Thoracic aorta (tissue), 2 donors: ENCODE measurements around the gene LSM7. TPM values are rescaled to one million over a fixed set of nuclear protein-coding genes. Genes with fewer than 3 reads are reported as not detected.

Experiments
- ATAC-seq: fragments of 150-250 bp; one replicate; pipeline ENCODE4 v1.8.0; 2017; ENCODE audit warnings: low read depth; ENCODE audit not compliant: insufficient number of reproducible peaks, low FRiP score
- DNase-seq: peaks from one replicate; pipeline ENCODE4 v3.0.0-alpha.2; 2020; ENCODE audit warnings: low spot score
- H3K27ac ChIP-seq, 2 donors: fragments of 200-600 bp; sonication (generic); 1 replicate in 1 of 2; 2 replicates in 1 of 2; pipeline ENCODE4 v1.5.1; 2016; ENCODE audit warnings: mild to moderate bottlenecking in 2 of 2, moderate library complexity in 2 of 2
- H3K27me3 ChIP-seq: fragments of 200-600 bp; sonication (generic); replicated peaks from 2 replicates; pipeline ENCODE4 v1.6.0; 2016; ENCODE audit warnings: mild to moderate bottlenecking; ENCODE audit not compliant: insufficient read depth
- H3K36me3 ChIP-seq: fragments of 200-600 bp; sonication (generic); one replicate; pipeline ENCODE4 v1.5.1; 2016
- H3K4me1 ChIP-seq, 2 donors: fragments of 200-600 bp; sonication (generic); 1 replicate in 1 of 2; 2 replicates in 1 of 2; pipeline versions ENCODE4 v1.5.1 to v1.6.0; 2016; ENCODE audit warnings: low read depth in 2 of 2, mild to moderate bottlenecking in 1 of 2; ENCODE audit not compliant: control insufficient read depth in 1 of 2
- H3K4me3 ChIP-seq: fragments of 200-600 bp; sonication (generic); 2 replicates; pipeline ENCODE4 v1.5.1; 2016; ENCODE audit warnings: mild to moderate bottlenecking
- H3K9me3 ChIP-seq: fragments of 200-600 bp; sonication (generic); 2 replicates; pipeline ENCODE4 v1.5.1; 2016
- total RNA-seq, 2 donors: library from RNA; depleted of rRNA; stranded (reverse); fragments of >200 nt; gene quantifications; one replicate each; pipeline versions ENCODE4 v1.1.0 to v1.2.3, GENCODE V29; 2016
- TF ChIP-seq, protein P1 (sequence below): fragments of 200-600 bp; sonication (generic); IDR thresholded peaks from one replicate; pipeline ENCODE4 v1.5.1; 2019; ENCODE audit warnings: antibody characterized with exemption

LSM7 gene
- total RNA-seq, 2 donors from 2014 or later, result 35.5 to 38.8 TPM

DNA sequence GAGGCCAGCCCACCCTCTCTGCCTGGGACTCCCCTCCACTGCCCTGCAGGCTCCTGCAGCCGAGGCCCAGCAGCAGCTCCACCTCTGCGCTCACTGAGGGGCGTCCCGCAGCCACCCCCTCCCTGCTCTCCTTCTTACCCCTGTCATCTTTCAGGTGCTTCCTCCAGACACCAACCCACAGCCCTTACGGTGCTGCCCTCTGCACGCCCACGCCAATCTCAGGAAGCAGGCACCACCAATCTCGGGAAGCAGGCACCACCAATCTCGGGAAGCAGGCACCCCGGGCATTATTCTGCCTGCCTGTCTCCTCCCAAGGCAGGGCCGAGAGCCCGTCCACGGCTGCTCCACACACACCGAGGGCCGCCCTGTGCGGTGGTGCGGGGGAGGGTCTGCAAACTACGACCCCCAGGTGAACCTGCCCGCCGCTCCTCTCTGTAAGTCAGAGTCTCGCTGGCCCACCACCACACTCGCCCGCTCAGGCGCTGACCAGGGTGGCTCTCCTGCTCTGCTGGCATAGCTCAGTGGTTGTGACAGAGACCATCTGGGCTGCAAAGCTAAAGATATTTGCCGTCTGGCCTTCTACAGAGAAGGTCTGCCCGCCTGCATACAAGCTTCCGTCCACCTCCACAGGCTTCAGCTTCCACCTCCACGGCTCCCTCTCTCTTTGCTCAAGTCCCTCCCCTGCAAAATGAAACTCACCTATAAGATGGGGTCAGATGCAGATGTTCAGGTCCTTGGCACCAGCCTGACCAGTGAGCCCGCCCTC is 2.9 kb downstream of the LSM7 start:
- peaks cover 7% of the 10 kb centered on the region for H3K36me3 ChIP-seq
- ATAC-seq (no peak), DNase-seq (no peak)
- no peak overlapping the region for H3K27ac ChIP-seq
- peaks cover 12 to 34% of the 10 kb centered on the region in 2 donors for H3K4me1 ChIP-seq
- TF ChIP-seq, protein P1, sequence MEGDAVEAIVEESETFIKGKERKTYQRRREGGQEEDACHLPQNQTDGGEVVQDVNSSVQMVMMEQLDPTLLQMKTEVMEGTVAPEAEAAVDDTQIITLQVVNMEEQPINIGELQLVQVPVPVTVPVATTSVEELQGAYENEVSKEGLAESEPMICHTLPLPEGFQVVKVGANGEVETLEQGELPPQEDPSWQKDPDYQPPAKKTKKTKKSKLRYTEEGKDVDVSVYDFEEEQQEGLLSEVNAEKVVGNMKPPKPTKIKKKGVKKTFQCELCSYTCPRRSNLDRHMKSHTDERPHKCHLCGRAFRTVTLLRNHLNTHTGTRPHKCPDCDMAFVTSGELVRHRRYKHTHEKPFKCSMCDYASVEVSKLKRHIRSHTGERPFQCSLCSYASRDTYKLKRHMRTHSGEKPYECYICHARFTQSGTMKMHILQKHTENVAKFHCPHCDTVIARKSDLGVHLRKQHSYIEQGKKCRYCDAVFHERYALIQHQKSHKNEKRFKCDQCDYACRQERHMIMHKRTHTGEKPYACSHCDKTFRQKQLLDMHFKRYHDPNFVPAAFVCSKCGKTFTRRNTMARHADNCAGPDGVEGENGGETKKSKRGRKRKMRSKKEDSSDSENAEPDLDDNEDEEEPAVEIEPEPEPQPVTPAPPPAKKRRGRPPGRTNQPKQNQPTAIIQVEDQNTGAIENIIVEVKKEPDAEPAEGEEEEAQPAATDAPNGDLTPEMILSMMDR, result no peak
- no peaks in the 10 kb centered on the region for H3K9me3 ChIP-seq
- no peaks in the 10 kb centered on the region for H3K27me3 ChIP-seq
- no peak overlapping the region for H3K4me3 ChIP-seq

DNA sequence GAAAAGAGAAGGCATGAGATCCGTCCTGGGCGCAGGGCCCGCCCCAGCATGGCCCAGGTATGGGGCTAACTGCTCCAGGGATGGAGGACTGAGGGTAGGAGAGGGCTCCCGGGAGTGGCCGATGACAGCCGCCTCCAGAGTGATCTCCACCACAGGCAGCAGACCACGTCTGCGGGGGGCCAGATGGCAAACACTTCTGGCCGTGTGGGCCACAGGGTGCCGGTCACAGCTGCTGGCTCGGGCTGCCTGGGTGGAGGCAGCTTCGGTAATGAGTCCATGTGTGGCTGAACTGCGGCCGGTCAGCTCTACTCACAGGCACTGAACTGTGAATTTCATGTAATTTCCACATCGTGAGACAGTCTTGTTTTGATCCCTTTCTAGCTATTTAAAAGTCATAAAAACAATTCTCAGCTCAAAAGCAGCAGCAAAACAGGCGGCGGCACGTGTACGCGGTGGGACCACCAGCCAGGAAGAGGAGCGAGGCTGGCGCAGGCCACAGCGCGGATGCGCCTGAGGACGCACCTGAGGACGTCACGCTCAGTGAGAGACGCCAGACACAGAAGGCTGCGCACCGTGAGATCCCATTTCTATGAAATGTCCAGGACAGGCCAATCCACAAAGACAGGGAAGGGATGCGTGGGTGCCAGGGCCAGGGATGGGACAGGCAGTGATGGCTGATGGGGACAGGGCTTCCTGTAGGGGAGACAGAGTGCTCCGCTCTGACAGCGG is 4.0 kb downstream of the LSM7 start:
- Histone ChIP-seq H3K27me3 (no peaks in the 10 kb centered on the region), H3K27ac (no peak overlapping the region), H3K36me3 (peaks cover 7% of the 10 kb centered on the region), H3K9me3 (no peaks in the 10 kb centered on the region), H3K4me3 (no peak overlapping the region), H3K4me1 (peaks cover 8 to 23% of the 10 kb centered on the region in 2 donors)
- ATAC-seq, result no peak
- no peak for DNase-seq
- TF ChIP-seq, protein P1, result no peak

DNA sequence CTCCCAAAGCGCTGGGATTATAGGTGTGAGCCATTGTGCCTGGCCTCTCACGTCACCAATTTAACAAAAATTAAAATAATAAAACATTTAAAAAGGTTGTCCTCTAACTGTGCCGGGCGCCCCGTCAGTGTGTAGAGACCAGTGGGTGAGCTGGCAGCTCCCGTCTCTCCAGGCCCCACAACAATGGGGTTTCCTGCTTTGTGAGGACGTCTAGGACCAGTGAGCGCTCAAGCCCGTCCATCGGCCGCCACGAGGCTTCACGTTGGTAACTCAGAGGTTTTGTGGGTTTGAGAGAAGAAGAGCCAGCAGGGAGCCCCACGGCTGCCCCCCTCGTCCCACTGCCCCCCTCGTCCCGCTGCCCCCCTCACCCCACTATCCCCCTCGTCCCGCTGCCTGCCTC is 4.7 kb downstream of the LSM7 start:
- TF ChIP-seq, protein P1, result no peak
- peaks cover 7% of the 10 kb centered on the region for H3K36me3 ChIP-seq
- H3K4me3 ChIP-seq, result no peak overlapping the region
- no peaks in the 10 kb centered on the region for H3K27me3 ChIP-seq
- H3K9me3 ChIP-seq, result no peaks in the 10 kb centered on the region
- DNase-seq (no peak), ATAC-seq (no peak)
- peaks cover 3 to 18% of the 10 kb centered on the region in 2 donors for H3K4me1 ChIP-seq
- H3K27ac ChIP-seq, result no peak overlapping the region

DNA sequence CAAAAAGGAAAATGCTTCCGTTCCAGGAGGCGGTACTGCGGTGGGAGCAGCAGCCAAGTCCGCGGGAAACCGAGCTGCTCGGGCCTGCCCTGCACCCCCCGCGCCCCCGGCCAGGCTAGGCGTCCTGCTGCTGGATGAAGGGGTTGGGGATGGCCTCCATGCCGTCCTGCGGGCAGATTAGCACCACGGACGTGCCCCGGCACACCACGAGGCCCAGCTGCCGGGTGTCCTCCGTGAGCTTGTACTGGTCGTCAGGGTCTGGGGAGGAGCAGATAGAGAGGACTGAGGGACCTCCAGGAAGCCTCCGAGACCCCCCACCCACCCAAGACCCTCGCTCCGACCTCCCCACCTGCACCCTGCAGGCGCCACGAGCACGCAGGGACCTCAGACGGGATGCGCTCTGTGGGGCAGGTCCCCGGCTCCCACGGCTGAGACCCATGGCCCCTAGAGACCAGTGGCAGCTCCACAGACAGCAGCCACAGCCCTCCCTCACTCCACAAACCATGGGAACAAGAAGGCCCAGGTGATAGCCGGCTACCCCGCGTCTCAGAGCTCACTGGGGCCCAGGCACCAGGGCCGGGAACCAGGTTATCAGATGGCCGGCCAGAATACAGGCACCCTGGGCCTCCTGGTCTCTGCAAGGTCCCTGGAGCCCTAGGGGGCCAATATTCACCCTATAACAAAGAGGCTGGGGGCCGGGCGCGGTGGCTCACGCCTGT is 6.7 kb downstream of the LSM7 start:
- H3K4me3 ChIP-seq, result no peak overlapping the region
- H3K27ac ChIP-seq, result no peak overlapping the region
- H3K36me3 ChIP-seq, result peaks cover 7% of the 10 kb centered on the region
- TF ChIP-seq, protein P1, result no peak
- no peaks in the 10 kb centered on the region for H3K27me3 ChIP-seq
- ATAC-seq (no peak), DNase-seq (no peak)
- H3K9me3 ChIP-seq, result no peaks in the 10 kb centered on the region
- H3K4me1 ChIP-seq, result peaks cover 0 to 12% of the 10 kb centered on the region in 2 donors

DNA sequence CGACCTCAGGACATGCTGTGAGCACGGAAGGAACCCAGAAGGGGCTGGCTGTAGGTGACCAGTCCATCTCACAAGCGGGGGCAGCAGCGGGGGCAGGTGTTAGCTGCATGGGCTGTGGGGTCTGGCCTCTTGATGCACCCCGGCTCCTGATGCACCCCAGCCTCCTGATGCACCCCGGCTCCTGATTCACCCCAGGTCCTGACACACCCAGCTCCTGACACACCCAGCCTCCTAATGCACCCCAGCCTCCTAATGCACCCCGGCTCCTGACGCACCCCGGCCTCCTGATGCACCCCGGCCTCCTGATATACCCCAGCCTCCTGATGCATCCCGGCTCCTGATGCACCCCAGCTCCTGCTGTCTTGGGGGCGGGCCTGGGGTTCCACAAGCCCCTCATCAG is 7.4 kb downstream of the LSM7 start:
- Histone ChIP-seq H3K27me3 (no peaks in the 10 kb centered on the region), H3K4me1 (peaks cover 0 to 6% of the 10 kb centered on the region in 2 donors), H3K9me3 (no peaks in the 10 kb centered on the region), H3K4me3 (no peak overlapping the region), H3K27ac (no peak overlapping the region), H3K36me3 (peaks cover 7% of the 10 kb centered on the region)
- DNase-seq (no peak), ATAC-seq (no peak)
- TF ChIP-seq, protein P1, result no peak
